Measurements from ENCODE around the gene APCS. TPM values are rescaled to one million over a fixed set of nuclear protein-coding genes. Genes with fewer than 3 reads are reported as not detected.
A peak's percentile ranks its signal among the peaks of the same experiment; 100 is the strongest.

The APCS gene
- polyA plus RNA-seq = under 1 TPM in 1 of 4 donors, not detected in 3; 0.07 TPM
- long read RNA-seq, donor 1 = 0 reads
- long read RNA-seq, donor 2 = 0 reads
- long read RNA-seq, donor 3 = 0 reads
- long read RNA-seq, donor 4 = 0 reads
- long read RNA-seq, donor 5 = 0 reads
- long read RNA-seq, donor 6 = 0 reads
- long read RNA-seq, donor 7 = 0 reads
- long read RNA-seq, donor 8 = 0 reads
- long read RNA-seq, donor 9 = 0 reads
- long read RNA-seq, donor 10 = 0 reads

- no peak within 1 kb of the TSS for H3K27ac ChIP-seq (ENCODE audit: low read depth in 1 of 3, low read length in 2 of 3)
- no peaks in the 10 kb centered on the region for H3K36me3 ChIP-seq (ENCODE audit: control insufficient read depth in 3 of 3, insufficient read depth in 2 of 3, low read depth in 1 of 3, low read length in 3 of 3)
- H3K4me3 ChIP-seq (ENCODE audit: low read depth in 1 of 3, low read length in 3 of 3) = no peak within 1 kb of the TSS
- no peaks in the 10 kb centered on the region for H3K9me3 ChIP-seq (ENCODE audit: control insufficient read depth in 2 of 2, insufficient read depth in 1 of 2, low read depth in 1 of 2, low read length in 1 of 2)
- FAIRE-seq = no peak
- H3K4me1 ChIP-seq (ENCODE audit: control insufficient read depth in 3 of 3, insufficient read depth in 2 of 3, low read depth in 1 of 3, low read length in 2 of 3) = no peaks in the 10 kb centered on the region
- H3K27me3 ChIP-seq (ENCODE audit: control insufficient read depth in 3 of 3, insufficient read depth in 3 of 3, low read length in 3 of 3) = no peaks in the 10 kb centered on the region
- WGBS, 3 donors = 59 to 80% (median 69%) methylated on average over 6 of the region's 6 CpGs
- DNase-seq = peak in 1 of 2 donors; percentile 12
Measured at GRCh38 chr1:159587461-159587951, at the start of gene APCS. Gene APCS, plus strand, starts transcription at chr1:159587826. Its CDS starts 96 bp downstream, at chr1:159587922.

GRCh38 chr1:159548126-159548525, 39.5 kb upstream of the APCS start:
- no peak overlapping the region for H3K27ac ChIP-seq (ENCODE audit: low read depth in 1 of 3, low read length in 2 of 3)
- WGBS, 3 donors = 62 to 72% (median 64%) methylated on average over 2 of the region's 2 CpGs
- H3K4me1 ChIP-seq (ENCODE audit: control insufficient read depth in 3 of 3, insufficient read depth in 2 of 3, low read depth in 1 of 3, low read length in 2 of 3) = no peaks in the 10 kb centered on the region
- no peaks in the 10 kb centered on the region for H3K36me3 ChIP-seq (ENCODE audit: control insufficient read depth in 3 of 3, insufficient read depth in 2 of 3, low read depth in 1 of 3, low read length in 3 of 3)
- FAIRE-seq (no peak), DNase-seq (no peak)
- no peaks in the 10 kb centered on the region for H3K9me3 ChIP-seq (ENCODE audit: control insufficient read depth in 2 of 2, insufficient read depth in 1 of 2, low read depth in 1 of 2, low read length in 1 of 2)
- H3K4me3 ChIP-seq (ENCODE audit: low read depth in 1 of 3, low read length in 3 of 3) = no peak overlapping the region
- no peaks in the 10 kb centered on the region for H3K27me3 ChIP-seq (ENCODE audit: control insufficient read depth in 3 of 3, insufficient read depth in 3 of 3, low read length in 3 of 3)

- DNase-seq (no peak), FAIRE-seq (no peak)
- Histone ChIP-seq H3K27ac (ENCODE audit: low read depth in 1 of 3, low read length in 2 of 3) (no peak overlapping the region), H3K9me3 (ENCODE audit: control insufficient read depth in 2 of 2, insufficient read depth in 1 of 2, low read depth in 1 of 2, low read length in 1 of 2) (no peaks in the 10 kb centered on the region), H3K36me3 (ENCODE audit: control insufficient read depth in 3 of 3, insufficient read depth in 2 of 3, low read depth in 1 of 3, low read length in 3 of 3) (no peaks in the 10 kb centered on the region), H3K4me1 (ENCODE audit: control insufficient read depth in 3 of 3, insufficient read depth in 2 of 3, low read depth in 1 of 3, low read length in 2 of 3) (no peaks in the 10 kb centered on the region), H3K4me3 (ENCODE audit: low read depth in 1 of 3, low read length in 3 of 3) (no peak overlapping the region), H3K27me3 (ENCODE audit: control insufficient read depth in 3 of 3, insufficient read depth in 3 of 3, low read length in 3 of 3) (no peaks in the 10 kb centered on the region)
- WGBS, 3 donors = 58 to 63% (median 61%) methylated on average over 3 of the region's 3 CpGs
Measured at GRCh38 chr1:159554261-159554660, 33.4 kb upstream of the APCS start.

- H3K9me3 ChIP-seq (ENCODE audit: control insufficient read depth in 2 of 2, insufficient read depth in 1 of 2, low read depth in 1 of 2, low read length in 1 of 2) = no peaks in the 10 kb centered on the region
- H3K4me3 ChIP-seq (ENCODE audit: low read depth in 1 of 3, low read length in 3 of 3) = no peak overlapping the region
- no peaks in the 10 kb centered on the region for H3K36me3 ChIP-seq (ENCODE audit: control insufficient read depth in 3 of 3, insufficient read depth in 2 of 3, low read depth in 1 of 3, low read length in 3 of 3)
- H3K4me1 ChIP-seq (ENCODE audit: control insufficient read depth in 3 of 3, insufficient read depth in 2 of 3, low read depth in 1 of 3, low read length in 2 of 3) = no peaks in the 10 kb centered on the region
- 60 to 65% (median 65%) methylated on average over 1 of the region's 1 CpG for WGBS, 3 donors
- no peak for DNase-seq
- H3K27me3 ChIP-seq (ENCODE audit: control insufficient read depth in 3 of 3, insufficient read depth in 3 of 3, low read length in 3 of 3) = no peaks in the 10 kb centered on the region
- FAIRE-seq = no peak
- H3K27ac ChIP-seq (ENCODE audit: low read depth in 1 of 3, low read length in 2 of 3) = no peak overlapping the region
Measured at GRCh38 chr1:159554696-159555095, 32.9 kb upstream of the APCS start.

- WGBS, 3 donors = 32 to 61% (median 32%) methylated on average over 3 of the region's 3 CpGs
- no peaks in the 10 kb centered on the region for H3K36me3 ChIP-seq (ENCODE audit: control insufficient read depth in 3 of 3, insufficient read depth in 2 of 3, low read depth in 1 of 3, low read length in 3 of 3)
- H3K4me3 ChIP-seq (ENCODE audit: low read depth in 1 of 3, low read length in 3 of 3) = no peak overlapping the region
- FAIRE-seq (no peak), DNase-seq (peak in 1 of 2 donors; percentile 20)
- no peaks in the 10 kb centered on the region for H3K27me3 ChIP-seq (ENCODE audit: control insufficient read depth in 3 of 3, insufficient read depth in 3 of 3, low read length in 3 of 3)
- H3K9me3 ChIP-seq (ENCODE audit: control insufficient read depth in 2 of 2, insufficient read depth in 1 of 2, low read depth in 1 of 2, low read length in 1 of 2) = no peaks in the 10 kb centered on the region
- H3K4me1 ChIP-seq (ENCODE audit: control insufficient read depth in 3 of 3, insufficient read depth in 2 of 3, low read depth in 1 of 3, low read length in 2 of 3) = no peaks in the 10 kb centered on the region
- H3K27ac ChIP-seq (ENCODE audit: low read depth in 1 of 3, low read length in 2 of 3) = no peak overlapping the region
Measured at GRCh38 chr1:159556931-159557369, 30.7 kb upstream of the APCS start.

- Histone ChIP-seq H3K27ac (ENCODE audit: low read depth in 1 of 3, low read length in 2 of 3) (no peak overlapping the region), H3K4me1 (ENCODE audit: control insufficient read depth in 3 of 3, insufficient read depth in 2 of 3, low read depth in 1 of 3, low read length in 2 of 3) (no peaks in the 10 kb centered on the region), H3K27me3 (ENCODE audit: control insufficient read depth in 3 of 3, insufficient read depth in 3 of 3, low read length in 3 of 3) (no peaks in the 10 kb centered on the region), H3K4me3 (ENCODE audit: low read depth in 1 of 3, low read length in 3 of 3) (no peak overlapping the region), H3K9me3 (ENCODE audit: control insufficient read depth in 2 of 2, insufficient read depth in 1 of 2, low read depth in 1 of 2, low read length in 1 of 2) (no peaks in the 10 kb centered on the region), H3K36me3 (ENCODE audit: control insufficient read depth in 3 of 3, insufficient read depth in 2 of 3, low read depth in 1 of 3, low read length in 3 of 3) (no peaks in the 10 kb centered on the region)
- FAIRE-seq (no peak), DNase-seq (no peak)
- 50 to 68% (median 62%) methylated on average over 2 of the region's 2 CpGs for WGBS, 3 donors
Measured at GRCh38 chr1:159560599-159560998, 27.0 kb upstream of the APCS start.

- Histone ChIP-seq H3K4me3 (ENCODE audit: low read depth in 1 of 3, low read length in 3 of 3) (no peak overlapping the region), H3K9me3 (ENCODE audit: control insufficient read depth in 2 of 2, insufficient read depth in 1 of 2, low read depth in 1 of 2, low read length in 1 of 2) (no peaks in the 10 kb centered on the region), H3K36me3 (ENCODE audit: control insufficient read depth in 3 of 3, insufficient read depth in 2 of 3, low read depth in 1 of 3, low read length in 3 of 3) (no peaks in the 10 kb centered on the region), H3K4me1 (ENCODE audit: control insufficient read depth in 3 of 3, insufficient read depth in 2 of 3, low read depth in 1 of 3, low read length in 2 of 3) (no peaks in the 10 kb centered on the region), H3K27ac (ENCODE audit: low read depth in 1 of 3, low read length in 2 of 3) (no peak overlapping the region), H3K27me3 (ENCODE audit: control insufficient read depth in 3 of 3, insufficient read depth in 3 of 3, low read length in 3 of 3) (no peaks in the 10 kb centered on the region)
- FAIRE-seq = no peak
- DNase-seq = no peak
Measured at GRCh38 chr1:159561497-159561896, 26.1 kb upstream of the APCS start.

GRCh38 chr1:159562680-159563079, 24.9 kb upstream of the APCS start:
- Histone ChIP-seq H3K27ac (ENCODE audit: low read depth in 1 of 3, low read length in 2 of 3) (no peak overlapping the region), H3K4me3 (ENCODE audit: low read depth in 1 of 3, low read length in 3 of 3) (no peak overlapping the region), H3K27me3 (ENCODE audit: control insufficient read depth in 3 of 3, insufficient read depth in 3 of 3, low read length in 3 of 3) (no peaks in the 10 kb centered on the region), H3K4me1 (ENCODE audit: control insufficient read depth in 3 of 3, insufficient read depth in 2 of 3, low read depth in 1 of 3, low read length in 2 of 3) (no peaks in the 10 kb centered on the region), H3K36me3 (ENCODE audit: control insufficient read depth in 3 of 3, insufficient read depth in 2 of 3, low read depth in 1 of 3, low read length in 3 of 3) (no peaks in the 10 kb centered on the region), H3K9me3 (ENCODE audit: control insufficient read depth in 2 of 2, insufficient read depth in 1 of 2, low read depth in 1 of 2, low read length in 1 of 2) (no peaks in the 10 kb centered on the region)
- WGBS, 3 donors = 38 to 50% (median 46%) methylated on average over 1 of the region's 1 CpG
- FAIRE-seq = no peak
- DNase-seq = no peak

- FAIRE-seq (no peak), DNase-seq (no peak)
- no peak overlapping the region for H3K27ac ChIP-seq (ENCODE audit: low read depth in 1 of 3, low read length in 2 of 3)
- H3K27me3 ChIP-seq (ENCODE audit: control insufficient read depth in 3 of 3, insufficient read depth in 3 of 3, low read length in 3 of 3) = peaks cover 0 to 2% (median 0%) of the 10 kb centered on the region in 3 donors
- peaks cover 0 to 10% (median 0%) of the 10 kb centered on the region in 3 donors for H3K4me1 ChIP-seq (ENCODE audit: control insufficient read depth in 3 of 3, insufficient read depth in 2 of 3, low read depth in 1 of 3, low read length in 2 of 3)
- H3K4me3 ChIP-seq (ENCODE audit: low read depth in 1 of 3, low read length in 3 of 3) = no peak overlapping the region
- 94 to 95% (median 95%) methylated on average over 3 of the region's 3 CpGs for WGBS, 3 donors
- H3K36me3 ChIP-seq (ENCODE audit: control insufficient read depth in 3 of 3, insufficient read depth in 2 of 3, low read depth in 1 of 3, low read length in 3 of 3) = no peaks in the 10 kb centered on the region
- H3K9me3 ChIP-seq (ENCODE audit: control insufficient read depth in 2 of 2, insufficient read depth in 1 of 2, low read depth in 1 of 2, low read length in 1 of 2) = peaks cover 0 to 3% of the 10 kb centered on the region in 2 donors
Measured at GRCh38 chr1:159577446-159577845, 10.2 kb upstream of the APCS start.

Data from small intestine (tissue), 16 donors.